HG03066 (cell line): ENCODE results near the gene HAT1.

ENCODE experiments used
- ATAC-seq: cut with Tn5 transposase; IDR thresholded peaks from one replicate; pipeline ENCODE4 v1.9.1; 2021; ENCODE audit warnings: low read depth; ENCODE audit not compliant: unreplicated experiment

HAT1 gene

GRCh38 chr2:171910494-171910893, 11.8 kb upstream of the HAT1 start:
- ATAC-seq, result no peak

- ATAC-seq, result no peak
These were observed 8.7 kb upstream of the HAT1 start for GRCh38 chr2:171913517-171913916.

GRCh38 chr2:171919453-171919852, 2.8 kb upstream of the HAT1 start:
- no peak for ATAC-seq

GRCh38 chr2:171921970-171922229, 361 bp upstream of the HAT1 start:
- ATAC-seq, result no peak

GRCh38 chr2:171923206-171923605, 945 bp downstream of the HAT1 start:
- no peak for ATAC-seq

GRCh38 chr2:171924170-171924942, 2.1 kb downstream of the HAT1 start:
- ATAC-seq, result no peak

GRCh38 chr2:171930385-171930784, 8.1 kb downstream of the HAT1 start:
- ATAC-seq, result no peak

- no peak for ATAC-seq
These were observed 16.9 kb downstream of the HAT1 start for GRCh38 chr2:171939058-171939742.

GRCh38 chr2:171939743-171940071, 17.4 kb downstream of the HAT1 start:
- ATAC-seq, result no peak

GRCh38 chr2:171941316-171941699, 19.0 kb downstream of the HAT1 start:
- ATAC-seq, result no peak

- no peak for ATAC-seq
These were observed 21.6 kb downstream of the HAT1 start for GRCh38 chr2:171943869-171944268.

GRCh38 chr2:171952276-171952675, 30.0 kb downstream of the HAT1 start:
- no peak for ATAC-seq

- no peak for ATAC-seq
These were observed 30.5 kb downstream of the HAT1 start for GRCh38 chr2:171952748-171953147.

- no peak for ATAC-seq
These were observed 34.0 kb downstream of the HAT1 start for GRCh38 chr2:171956135-171956825.

- ATAC-seq, result no peak
These were observed 34.8 kb downstream of the HAT1 start for GRCh38 chr2:171957061-171957460.

GRCh38 chr2:171958475-171958874, 36.2 kb downstream of the HAT1 start:
- ATAC-seq, result no peak

GRCh38 chr2:171959998-171960397, 37.7 kb downstream of the HAT1 start:
- ATAC-seq, result no peak

- no peak for ATAC-seq
These were observed 38.3 kb downstream of the HAT1 start for GRCh38 chr2:171960570-171960969.

- no peak for ATAC-seq
These were observed 40.9 kb downstream of the HAT1 start for GRCh38 chr2:171963198-171963597.

GRCh38 chr2:171964308-171964707, 42.0 kb downstream of the HAT1 start:
- ATAC-seq, result no peak

- no peak for ATAC-seq
These were observed 43.0 kb downstream of the HAT1 start for GRCh38 chr2:171965238-171965637.

GRCh38 chr2:171965661-171966060, 43.4 kb downstream of the HAT1 start:
- ATAC-seq, result no peak
